ENCODE measurements around the gene LRCH1.

LRCH1 gene

GRCh38 chr13:46621792-46622629 is 69.0 kb downstream of the LRCH1 start:
- H3K4me3 ChIP-seq (ENCODE audit: low read length), result no peak overlapping the region
- DNase-seq (ENCODE audit: low read depth, low spot score), result no peak

- no peak overlapping the region for H3K4me3 ChIP-seq (ENCODE audit: low read length)
- no peak for DNase-seq (ENCODE audit: low read depth, low spot score)
These were observed 69.8 kb downstream of the LRCH1 start for GRCh38 chr13:46622630-46623256.

- no peak overlapping the region for H3K4me3 ChIP-seq (ENCODE audit: low read length)
- no peak for DNase-seq (ENCODE audit: low read depth, low spot score)
These were observed 71.4 kb downstream of the LRCH1 start for GRCh38 chr13:46624353-46624752.

- DNase-seq (ENCODE audit: low read depth, low spot score), result no peak
- no peak overlapping the region for H3K4me3 ChIP-seq (ENCODE audit: low read length)
These were observed 71.9 kb downstream of the LRCH1 start for GRCh38 chr13:46624821-46625220.

- H3K4me3 ChIP-seq (ENCODE audit: low read length), result no peak overlapping the region
These were observed 74.5 kb downstream of the LRCH1 start for GRCh38 chr13:46627462-46627861.

GRCh38 chr13:46628622-46629365 is 75.8 kb downstream of the LRCH1 start:
- no peak overlapping the region for H3K4me3 ChIP-seq (ENCODE audit: low read length)
- DNase-seq (ENCODE audit: low read depth, low spot score), result no peak

More at GRCh38 chr13:46627462-46627861, 74.5 kb downstream of the LRCH1 start:
- no peak for DNase-seq (ENCODE audit: low read depth, low spot score)

- no peak for DNase-seq (ENCODE audit: low read depth, low spot score)
These were observed 76.9 kb downstream of the LRCH1 start for GRCh38 chr13:46629811-46630413.

GRCh38 chr13:46630431-46631178 is 77.6 kb downstream of the LRCH1 start:
- no peak overlapping the region for H3K4me3 ChIP-seq (ENCODE audit: low read length)
- no peak for DNase-seq (ENCODE audit: low read depth, low spot score)

More at GRCh38 chr13:46629811-46630413, 76.9 kb downstream of the LRCH1 start:
- no peak overlapping the region for H3K4me3 ChIP-seq (ENCODE audit: low read length)

GRCh38 chr13:46631179-46631542 is 78.2 kb downstream of the LRCH1 start:
- no peak overlapping the region for H3K4me3 ChIP-seq (ENCODE audit: low read length)
- no peak for DNase-seq (ENCODE audit: low read depth, low spot score)

GRCh38 chr13:46632176-46632575 is 79.2 kb downstream of the LRCH1 start:
- DNase-seq (ENCODE audit: low read depth, low spot score), result no peak

GRCh38 chr13:46633416-46633815 is 80.4 kb downstream of the LRCH1 start:
- DNase-seq (ENCODE audit: low read depth, low spot score), result no peak
- H3K4me3 ChIP-seq (ENCODE audit: low read length), result no peak overlapping the region

More at GRCh38 chr13:46632176-46632575, 79.2 kb downstream of the LRCH1 start:
- H3K4me3 ChIP-seq (ENCODE audit: low read length), result no peak overlapping the region

- H3K4me3 ChIP-seq (ENCODE audit: low read length), result no peak overlapping the region
- no peak for DNase-seq (ENCODE audit: low read depth, low spot score)
These were observed 83.5 kb downstream of the LRCH1 start for GRCh38 chr13:46636451-46636850.

GRCh38 chr13:46637213-46637612 is 84.2 kb downstream of the LRCH1 start:
- H3K4me3 ChIP-seq (ENCODE audit: low read length), result no peak overlapping the region
- no peak for DNase-seq (ENCODE audit: low read depth, low spot score)

- DNase-seq (ENCODE audit: low read depth, low spot score), result no peak
- H3K4me3 ChIP-seq (ENCODE audit: low read length), result no peak overlapping the region
These were observed 85.3 kb downstream of the LRCH1 start for GRCh38 chr13:46638262-46638661.

- DNase-seq (ENCODE audit: low read depth, low spot score), result no peak
- no peak overlapping the region for H3K4me3 ChIP-seq (ENCODE audit: low read length)
These were observed 86.3 kb downstream of the LRCH1 start for GRCh38 chr13:46639033-46639981.

- no peak for DNase-seq (ENCODE audit: low read depth, low spot score)
- no peak overlapping the region for H3K4me3 ChIP-seq (ENCODE audit: low read length)
These were observed 87.9 kb downstream of the LRCH1 start for GRCh38 chr13:46640843-46641242.

GRCh38 chr13:46641274-46642081 is 88.5 kb downstream of the LRCH1 start:
- no peak overlapping the region for H3K4me3 ChIP-seq (ENCODE audit: low read length)
- no peak for DNase-seq (ENCODE audit: low read depth, low spot score)

Measured in Jurkat, Clone E6-1 (cell line).